ENCODE results near the gene GP1BB. TPM values are rescaled to one million over a fixed set of nuclear protein-coding genes. Genes with fewer than 3 reads are reported as not detected.

The GP1BB gene
- polyA plus RNA-seq, 2 of the 4 experiments (the other 2 are of a cell fraction) = 0.06 to 0.48 TPM

DNA sequence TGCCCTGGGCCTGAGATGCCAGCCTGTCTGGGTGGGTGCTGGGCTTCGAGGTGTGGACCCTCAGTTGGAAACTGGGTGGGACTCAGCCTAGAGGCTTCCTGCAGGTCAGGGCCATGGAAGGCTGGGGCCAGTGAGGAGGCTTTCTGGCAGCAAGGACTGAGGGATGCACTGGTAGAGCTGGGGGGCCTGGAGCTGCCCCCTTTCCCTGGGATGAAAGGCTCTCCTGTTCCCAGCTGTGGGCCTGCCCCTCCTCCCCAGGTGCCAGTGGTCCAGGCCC lies 6.6 kb upstream of the GP1BB start:
- WGBS (ENCODE audit: missing lambda C conversion rate) = no CpG with 5 or more reads among the region's 1 CpG
- Histone ChIP-seq H3K4me1 (peaks cover 9% of the 10 kb centered on the region; the same call in 1 of the 3 replicates), H3K4me3 (no peak overlapping the region), H3K4me2 (no peak overlapping the region), H3K27ac (no peak overlapping the region), H3K9me3 (no peaks in the 10 kb centered on the region)
- FAIRE-seq = no peak
- ChIA-PET POLR2A (no interaction called here), CTCF (interaction anchor here (1.0 to 2.9 kb wide), 6 partner anchors 14 to 87 kb away, joined by 3 to 13 read pairs (median 6); no protein-coding TSS in a partner anchor)
- no peak for ATAC-seq
- DNase-seq (ENCODE audit: low read depth in 1 of 2, low spot score in 1 of 2) = no peak
- TF ChIP-seq, protein P1, sequence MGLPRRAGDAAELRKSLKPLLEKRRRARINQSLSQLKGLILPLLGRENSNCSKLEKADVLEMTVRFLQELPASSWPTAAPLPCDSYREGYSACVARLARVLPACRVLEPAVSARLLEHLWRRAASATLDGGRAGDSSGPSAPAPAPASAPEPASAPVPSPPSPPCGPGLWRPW (IDR thresholded peaks at IDR 0.05) = no peak
- TF ChIP-seq POLR2A (IDR thresholded peaks at IDR 0.05; ENCODE audit: low read length) (no peak), RCOR1 (IDR thresholded peaks at IDR 0.05; ENCODE audit: low read depth, low read length) (no peak), POLR2AphosphoS2 (conservative IDR thresholded peaks at IDR 0.05; ENCODE audit: low read length) (no peak), ESRRA (IDR thresholded peaks at IDR 0.05; ENCODE audit: borderline replicate concordance, low read length) (no peak), ZFP36 (IDR thresholded peaks at IDR 0.05; ENCODE audit: borderline replicate concordance, partially characterized antibody) (no peak), EP300 (IDR thresholded peaks at IDR 0.05) (no peak), BHLHE40 (IDR thresholded peaks at IDR 0.05; ENCODE audit: low read depth, low read length) (no peak), CBX2 (IDR thresholded peaks at IDR 0.05; ENCODE audit: borderline replicate concordance, low read depth) (no peak), RFX5 (IDR thresholded peaks at IDR 0.05) (no peak), FOSL2 (IDR thresholded peaks at IDR 0.05) (no peak), FOSL2 (CRISPR knock-in tag; IDR thresholded peaks at IDR 0.05) (no peak), FOSB (CRISPR knock-in tag; IDR thresholded peaks at IDR 0.05) (no peak)
- TF ChIP-seq, protein P2, sequence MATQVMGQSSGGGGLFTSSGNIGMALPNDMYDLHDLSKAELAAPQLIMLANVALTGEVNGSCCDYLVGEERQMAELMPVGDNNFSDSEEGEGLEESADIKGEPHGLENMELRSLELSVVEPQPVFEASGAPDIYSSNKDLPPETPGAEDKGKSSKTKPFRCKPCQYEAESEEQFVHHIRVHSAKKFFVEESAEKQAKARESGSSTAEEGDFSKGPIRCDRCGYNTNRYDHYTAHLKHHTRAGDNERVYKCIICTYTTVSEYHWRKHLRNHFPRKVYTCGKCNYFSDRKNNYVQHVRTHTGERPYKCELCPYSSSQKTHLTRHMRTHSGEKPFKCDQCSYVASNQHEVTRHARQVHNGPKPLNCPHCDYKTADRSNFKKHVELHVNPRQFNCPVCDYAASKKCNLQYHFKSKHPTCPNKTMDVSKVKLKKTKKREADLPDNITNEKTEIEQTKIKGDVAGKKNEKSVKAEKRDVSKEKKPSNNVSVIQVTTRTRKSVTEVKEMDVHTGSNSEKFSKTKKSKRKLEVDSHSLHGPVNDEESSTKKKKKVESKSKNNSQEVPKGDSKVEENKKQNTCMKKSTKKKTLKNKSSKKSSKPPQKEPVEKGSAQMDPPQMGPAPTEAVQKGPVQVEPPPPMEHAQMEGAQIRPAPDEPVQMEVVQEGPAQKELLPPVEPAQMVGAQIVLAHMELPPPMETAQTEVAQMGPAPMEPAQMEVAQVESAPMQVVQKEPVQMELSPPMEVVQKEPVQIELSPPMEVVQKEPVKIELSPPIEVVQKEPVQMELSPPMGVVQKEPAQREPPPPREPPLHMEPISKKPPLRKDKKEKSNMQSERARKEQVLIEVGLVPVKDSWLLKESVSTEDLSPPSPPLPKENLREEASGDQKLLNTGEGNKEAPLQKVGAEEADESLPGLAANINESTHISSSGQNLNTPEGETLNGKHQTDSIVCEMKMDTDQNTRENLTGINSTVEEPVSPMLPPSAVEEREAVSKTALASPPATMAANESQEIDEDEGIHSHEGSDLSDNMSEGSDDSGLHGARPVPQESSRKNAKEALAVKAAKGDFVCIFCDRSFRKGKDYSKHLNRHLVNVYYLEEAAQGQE (IDR thresholded peaks at IDR 0.05) = no peak
- TF ChIP-seq, protein P3, sequence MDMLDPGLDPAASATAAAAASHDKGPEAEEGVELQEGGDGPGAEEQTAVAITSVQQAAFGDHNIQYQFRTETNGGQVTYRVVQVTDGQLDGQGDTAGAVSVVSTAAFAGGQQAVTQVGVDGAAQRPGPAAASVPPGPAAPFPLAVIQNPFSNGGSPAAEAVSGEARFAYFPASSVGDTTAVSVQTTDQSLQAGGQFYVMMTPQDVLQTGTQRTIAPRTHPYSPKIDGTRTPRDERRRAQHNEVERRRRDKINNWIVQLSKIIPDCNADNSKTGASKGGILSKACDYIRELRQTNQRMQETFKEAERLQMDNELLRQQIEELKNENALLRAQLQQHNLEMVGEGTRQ (IDR thresholded peaks at IDR 0.05) = no peak

DNA sequence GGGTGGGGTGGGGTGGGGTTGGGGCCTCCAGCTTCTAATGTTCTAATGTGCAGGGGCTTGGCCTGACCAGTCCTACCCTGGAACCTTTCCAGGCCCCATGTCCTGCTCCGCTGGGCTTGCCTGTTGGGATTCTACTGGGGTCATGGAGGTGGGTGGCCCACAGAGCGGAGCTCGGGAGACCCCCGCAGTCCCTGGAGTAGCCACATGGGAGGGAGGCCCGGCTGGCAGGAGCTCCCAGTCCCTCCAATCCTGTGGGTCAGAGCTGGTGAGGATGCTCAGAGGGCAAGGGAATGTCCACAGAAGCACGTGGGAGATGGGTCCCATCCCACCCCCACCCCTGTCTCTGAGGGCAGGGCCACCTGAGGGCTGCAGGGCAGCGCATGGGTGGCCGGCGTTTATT lies 6.2 kb upstream of the GP1BB start:
- ChIA-PET CTCF (interaction anchor here (1.2 to 2.9 kb wide), 5 partner anchors 13 to 87 kb away, joined by 3 to 13 read pairs (median 7); no protein-coding TSS in a partner anchor), POLR2A (no interaction called here)
- FAIRE-seq (no peak), ATAC-seq (peak in 1 of 2 experiments; percentile 11; a peak in 3 of 6 replicates), DNase-seq (ENCODE audit: low read depth in 1 of 2, low spot score in 1 of 2) (no peak)
- H3K4me2 ChIP-seq = peak overlapping the region; percentile 93; the same call in 2 of the 3 replicates
- 98% methylated on average over 5 of the region's 9 CpGs for WGBS (ENCODE audit: missing lambda C conversion rate)
- peaks cover 9% of the 10 kb centered on the region; the same call in 1 of the 3 replicates for H3K4me1 ChIP-seq
- TF ChIP-seq SMC3 (IDR thresholded peaks at IDR 0.05) (no peak), RCOR1 (IDR thresholded peaks at IDR 0.05; ENCODE audit: low read depth, low read length) (no peak), RAD21 (conservative IDR thresholded peaks at IDR 0.05 in 1 of 2, IDR thresholded peaks at IDR 0.05 in 1 of 2) (no peak)
- TF ChIP-seq, protein P2 (IDR thresholded peaks at IDR 0.05) = no peak
- TF ChIP-seq, protein P1 (IDR thresholded peaks at IDR 0.05) = no peak
- H3K4me3 ChIP-seq = no peak overlapping the region
- no peaks in the 10 kb centered on the region for H3K9me3 ChIP-seq
- H3K27ac ChIP-seq = no peak overlapping the region; a peak in 1 of 6 replicates

All from A549 (cell line).